Measurements from ENCODE around the gene ZNF354C. TPM values are rescaled to one million over a fixed set of nuclear protein-coding genes. Genes with fewer than 3 reads are reported as not detected.

The ZNF354C gene
- total RNA-seq, 2 experiments from 2014 or later = not detected

DNA sequence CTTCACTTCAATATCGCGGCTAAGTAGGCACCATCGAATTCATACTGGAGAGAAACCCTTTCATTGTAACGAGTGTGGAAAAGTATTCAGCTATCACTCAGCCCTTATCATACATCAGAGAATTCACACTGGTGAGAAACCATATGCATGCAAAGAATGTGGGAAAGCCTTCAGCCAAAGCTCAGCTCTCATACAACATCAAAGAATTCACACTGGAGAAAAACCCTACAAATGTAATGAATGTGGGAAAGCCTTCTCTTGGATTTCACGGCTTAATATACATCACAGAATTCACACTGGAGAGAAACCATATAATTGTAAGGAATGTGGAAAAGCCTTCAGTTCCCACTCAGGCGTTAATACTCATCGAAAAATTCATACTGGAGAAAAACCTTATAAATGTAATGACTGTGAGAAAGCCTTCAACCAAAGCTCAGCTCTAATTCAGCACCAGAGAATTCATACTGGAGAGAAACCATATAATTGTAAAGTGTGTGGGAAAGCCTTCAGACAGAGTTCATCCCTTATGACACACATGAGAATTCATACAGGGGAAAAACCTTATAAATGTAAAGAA lies 27.1 kb upstream of the ZNF354C start:
- Histone ChIP-seq H3K4me3 (ENCODE audit: low read depth, low read length, poor library complexity, severe bottlenecking) (no peak overlapping the region), H3K4me1 (ENCODE audit: insufficient read depth, low read length, poor library complexity, severe bottlenecking) (no peaks in the 10 kb centered on the region), H3K27ac (ENCODE audit: low read depth, low read length, poor library complexity, severe bottlenecking) (no peak overlapping the region), H3K9me3 (ENCODE audit: low read length) (no peaks in the 10 kb centered on the region), H3K36me3 (ENCODE audit: insufficient read depth, low read length) (no peaks in the 10 kb centered on the region; the same call in 1 of the 2 replicates), H3K79me2 (ENCODE audit: insufficient read depth, low read depth, low read length) (no peaks in the 10 kb centered on the region), H3K9me2 (ENCODE audit: insufficient read depth, low read length) (no peaks in the 10 kb centered on the region), H3K4me2 (ENCODE audit: low read length) (no peak overlapping the region), H4K20me1 (ENCODE audit: insufficient read depth, low read length) (no peaks in the 10 kb centered on the region), H2AFZ (ENCODE audit: low read length) (no peak overlapping the region)
- ChIA-PET POLR2A (no interaction called here), CTCF (ENCODE audit: unreplicated experiment) (no interaction called here)
- intact Hi-C loops (cut with micrococcal nuclease; ENCODE audit: unreplicated experiment) = no loop called here
- no peak for DNase-seq (ENCODE audit: low spot score)
- TF ChIP-seq, protein P1, sequence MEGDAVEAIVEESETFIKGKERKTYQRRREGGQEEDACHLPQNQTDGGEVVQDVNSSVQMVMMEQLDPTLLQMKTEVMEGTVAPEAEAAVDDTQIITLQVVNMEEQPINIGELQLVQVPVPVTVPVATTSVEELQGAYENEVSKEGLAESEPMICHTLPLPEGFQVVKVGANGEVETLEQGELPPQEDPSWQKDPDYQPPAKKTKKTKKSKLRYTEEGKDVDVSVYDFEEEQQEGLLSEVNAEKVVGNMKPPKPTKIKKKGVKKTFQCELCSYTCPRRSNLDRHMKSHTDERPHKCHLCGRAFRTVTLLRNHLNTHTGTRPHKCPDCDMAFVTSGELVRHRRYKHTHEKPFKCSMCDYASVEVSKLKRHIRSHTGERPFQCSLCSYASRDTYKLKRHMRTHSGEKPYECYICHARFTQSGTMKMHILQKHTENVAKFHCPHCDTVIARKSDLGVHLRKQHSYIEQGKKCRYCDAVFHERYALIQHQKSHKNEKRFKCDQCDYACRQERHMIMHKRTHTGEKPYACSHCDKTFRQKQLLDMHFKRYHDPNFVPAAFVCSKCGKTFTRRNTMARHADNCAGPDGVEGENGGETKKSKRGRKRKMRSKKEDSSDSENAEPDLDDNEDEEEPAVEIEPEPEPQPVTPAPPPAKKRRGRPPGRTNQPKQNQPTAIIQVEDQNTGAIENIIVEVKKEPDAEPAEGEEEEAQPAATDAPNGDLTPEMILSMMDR (conservative IDR thresholded peaks at IDR 0.05; ENCODE audit: low read length) = no peak
- no peak for TF ChIP-seq EZH2phosphoT487 (IDR thresholded peaks at IDR 0.05; ENCODE audit: borderline replicate concordance, low read depth, low read length)
- BruUV-seq (replicated peaks) = no TSS peak

DNA sequence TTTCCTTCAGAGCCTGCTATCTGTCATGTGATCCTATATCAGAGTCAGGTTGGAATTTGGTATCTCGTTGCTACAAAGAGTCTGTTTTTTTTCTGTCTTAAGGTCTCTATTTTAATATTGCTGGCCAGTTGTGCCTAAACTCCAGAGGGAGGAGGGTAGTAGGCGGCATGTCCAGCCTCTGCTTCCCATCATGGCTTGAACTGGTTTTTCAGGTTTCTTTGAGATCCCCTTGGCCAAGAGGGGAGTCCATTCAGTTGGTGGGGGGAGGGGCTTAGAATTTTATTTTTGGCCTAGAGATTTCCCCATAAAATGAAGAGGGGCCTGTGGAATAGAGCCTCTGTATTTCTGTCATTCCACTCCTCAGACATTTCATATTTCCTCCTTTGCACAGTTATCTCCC lies 15.4 kb upstream of the ZNF354C start:
- POLR2A ChIA-PET = no interaction called here
- TF ChIP-seq, protein P1 (conservative IDR thresholded peaks at IDR 0.05; ENCODE audit: low read length) = no peak
- DNase-seq (ENCODE audit: low spot score) = no peak
- no peak overlapping the region for H3K4me2 ChIP-seq (ENCODE audit: low read length)
- H3K4me3 ChIP-seq (ENCODE audit: low read depth, low read length, poor library complexity, severe bottlenecking) = no peak overlapping the region
- no peaks in the 10 kb centered on the region for H3K79me2 ChIP-seq (ENCODE audit: insufficient read depth, low read depth, low read length)
- no peaks in the 10 kb centered on the region for H3K36me3 ChIP-seq (ENCODE audit: insufficient read depth, low read length)
- no peaks in the 10 kb centered on the region for H4K20me1 ChIP-seq (ENCODE audit: insufficient read depth, low read length)
- BruUV-seq (replicated peaks) = no TSS peak
- CTCF ChIA-PET (ENCODE audit: unreplicated experiment) = no interaction called here
- no peaks in the 10 kb centered on the region for H3K9me2 ChIP-seq (ENCODE audit: insufficient read depth, low read length)
- H3K9me3 ChIP-seq (ENCODE audit: low read length) = no peaks in the 10 kb centered on the region
- H3K27ac ChIP-seq (ENCODE audit: low read depth, low read length, poor library complexity, severe bottlenecking) = no peak overlapping the region
- H2AFZ ChIP-seq (ENCODE audit: low read length) = no peak overlapping the region
- intact Hi-C loops (cut with micrococcal nuclease; ENCODE audit: unreplicated experiment) = no loop called here
- no peaks in the 10 kb centered on the region for H3K4me1 ChIP-seq (ENCODE audit: insufficient read depth, low read length, poor library complexity, severe bottlenecking)

DNA sequence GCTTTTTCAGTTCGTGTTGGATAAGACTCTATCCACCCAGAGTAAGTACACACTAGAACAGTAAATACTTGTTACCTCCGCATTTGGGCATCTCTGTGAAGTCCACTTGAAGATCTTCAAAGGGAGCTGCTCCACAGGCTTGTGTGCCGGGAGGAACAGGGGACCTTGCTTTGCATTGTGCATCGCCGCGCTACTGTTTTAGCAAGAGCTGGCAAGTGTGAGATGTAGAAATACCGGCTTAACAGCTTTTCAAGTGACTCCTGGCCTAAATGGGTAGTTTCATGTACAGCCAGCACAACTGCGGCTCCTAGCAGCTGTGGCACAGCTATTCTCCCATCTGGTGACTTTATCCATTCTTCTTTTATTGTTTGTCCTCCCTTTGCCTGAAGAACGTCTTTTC lies 8.4 kb upstream of the ZNF354C start:
- intact Hi-C loops (cut with micrococcal nuclease; ENCODE audit: unreplicated experiment) = no loop called here
- Histone ChIP-seq H3K4me2 (ENCODE audit: low read length) (no peak overlapping the region), H3K4me3 (ENCODE audit: low read depth, low read length, poor library complexity, severe bottlenecking) (no peak overlapping the region), H3K27ac (ENCODE audit: low read depth, low read length, poor library complexity, severe bottlenecking) (no peak overlapping the region), H3K9me2 (ENCODE audit: insufficient read depth, low read length) (no peaks in the 10 kb centered on the region), H3K4me1 (ENCODE audit: insufficient read depth, low read length, poor library complexity, severe bottlenecking) (no peaks in the 10 kb centered on the region), H2AFZ (ENCODE audit: low read length) (no peak overlapping the region), H4K20me1 (ENCODE audit: insufficient read depth, low read length) (no peaks in the 10 kb centered on the region), H3K36me3 (ENCODE audit: insufficient read depth, low read length) (no peaks in the 10 kb centered on the region), H3K9me3 (ENCODE audit: low read length) (no peaks in the 10 kb centered on the region), H3K79me2 (ENCODE audit: insufficient read depth, low read depth, low read length) (no peaks in the 10 kb centered on the region)
- no peak for DNase-seq (ENCODE audit: low spot score)
- ChIA-PET CTCF (ENCODE audit: unreplicated experiment) (no interaction called here), POLR2A (no interaction called here)
- BruUV-seq (replicated peaks) = no TSS peak
- TF ChIP-seq, protein P1 (conservative IDR thresholded peaks at IDR 0.05; ENCODE audit: low read length) = no peak
